ENCODE data around the gene GNAI1.

- TF ChIP-seq JUNB (CRISPR knock-in tag; IDR thresholded peaks at IDR 0.05; ENCODE audit: borderline replicate concordance) (no peak), PRDM4 (CRISPR knock-in tag; IDR thresholded peaks at IDR 0.05; ENCODE audit: borderline replicate concordance) (no peak), ZNF274 (CRISPR knock-in tag; IDR thresholded peaks at IDR 0.05) (no peak), NPAS2 (CRISPR knock-in tag; IDR thresholded peaks at IDR 0.05; ENCODE audit: borderline replicate concordance) (no peak), MAFF (IDR thresholded peaks at IDR 0.05; ENCODE audit: low read depth, low read length) (no peak), ZZZ3 (CRISPR knock-in tag; IDR thresholded peaks at IDR 0.05; ENCODE audit: borderline replicate concordance) (no peak), NCOA1 (CRISPR knock-in tag; IDR thresholded peaks at IDR 0.05) (no peak), TAF1 (CRISPR knock-in tag; IDR thresholded peaks at IDR 0.05) (no peak)
These were observed 5.7 kb upstream of the GNAI1 start for GRCh38 chr7:80128918-80129317.
